Measurements from ENCODE around the gene ARL8B. TPM values are rescaled to one million over a fixed set of nuclear protein-coding genes. Genes with fewer than 3 reads are reported as not detected.

Gene ARL8B
- total and polyA plus RNA-seq, 10 of the 15 experiments (the other 5 are each of a cell fraction or from before 2014, with no cell fraction given) = 22.0 to 80.6 (median 43.7) TPM

DNA sequence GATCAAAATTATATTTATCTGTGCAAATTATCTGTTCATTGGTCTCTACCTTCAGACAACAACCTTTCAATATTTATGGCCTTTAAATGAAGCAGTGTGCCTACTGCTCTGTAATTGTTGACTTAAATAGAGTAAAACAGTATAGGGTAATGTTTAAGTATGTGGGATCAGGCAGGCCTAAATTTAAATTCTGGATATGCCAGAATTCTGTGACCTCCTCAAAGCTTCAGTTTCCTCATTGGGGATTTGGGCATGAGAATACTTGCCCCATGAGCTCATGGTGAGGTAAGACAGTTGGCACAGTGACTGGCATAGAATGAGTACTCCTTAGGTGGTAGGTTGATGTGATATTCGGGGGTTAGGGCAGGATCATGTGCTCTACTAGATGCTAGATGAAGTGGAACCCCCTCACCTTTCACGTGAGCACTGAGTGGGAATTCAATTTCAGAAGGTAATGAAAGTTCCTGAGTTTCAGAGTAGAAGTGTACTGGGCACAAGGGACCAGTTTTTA is 14.9 kb downstream of the ARL8B start:
- BruUV-seq (replicated peaks) = no TSS peak
- TF ChIP-seq EED (IDR thresholded peaks at IDR 0.05; ENCODE audit: low read depth) (0 out of 2 replicates have a peak, but pooled peaks have one; percentile 6), POLR2AphosphoS2 (IDR thresholded peaks at IDR 0.05; ENCODE audit: low read depth, low read length) (no peak), SMARCA5 (IDR thresholded peaks at IDR 0.05) (no peak), NR2C2 (IDR thresholded peaks at IDR 0.05; ENCODE audit: borderline replicate concordance, control insufficient read depth, insufficient read length, low read depth) (no peak), ZNF207 (IDR thresholded peaks at IDR 0.05; ENCODE audit: borderline replicate concordance) (no peak), MEF2B (IDR thresholded peaks at IDR 0.05; ENCODE audit: partially characterized antibody, poor library complexity, severe bottlenecking) (no peak), SUZ12 (IDR thresholded peaks at IDR 0.05; ENCODE audit: unreplicated experiment) (no peak), PAX5 (IDR thresholded peaks at IDR 0.05; ENCODE audit: borderline replicate concordance, low read depth, low read length) (no peak), RFX5 (IDR thresholded peaks at IDR 0.05; ENCODE audit: low read depth, low read length) (no peak), BHLHE40 (IDR thresholded peaks at IDR 0.05; ENCODE audit: borderline replicate concordance in 1 of 2, low read depth in 2 of 2, low read length in 1 of 2) (peak; percentile 44 to 60; a peak in 2 of 4 replicates), IKZF2 (IDR thresholded peaks at IDR 0.05) (peak in 1 of 2 experiments; percentile 41; a peak in 2 of 4 replicates), SMAD1 (IDR thresholded peaks at IDR 0.05; ENCODE audit: low read depth, partially characterized antibody) (no peak), IKZF1 (conservative IDR thresholded peaks at IDR 0.05) (peak; percentile 31; the same call in 1 of the 2 replicates), MXI1 (IDR thresholded peaks at IDR 0.05; ENCODE audit: low read depth, low read length) (peak; percentile 50), ZNF217 (IDR thresholded peaks at IDR 0.05) (peak; percentile 27; the same call in 1 of the 2 replicates), CBFB (IDR thresholded peaks at IDR 0.05; ENCODE audit: low read depth) (no peak)
- TF ChIP-seq, protein P1, sequence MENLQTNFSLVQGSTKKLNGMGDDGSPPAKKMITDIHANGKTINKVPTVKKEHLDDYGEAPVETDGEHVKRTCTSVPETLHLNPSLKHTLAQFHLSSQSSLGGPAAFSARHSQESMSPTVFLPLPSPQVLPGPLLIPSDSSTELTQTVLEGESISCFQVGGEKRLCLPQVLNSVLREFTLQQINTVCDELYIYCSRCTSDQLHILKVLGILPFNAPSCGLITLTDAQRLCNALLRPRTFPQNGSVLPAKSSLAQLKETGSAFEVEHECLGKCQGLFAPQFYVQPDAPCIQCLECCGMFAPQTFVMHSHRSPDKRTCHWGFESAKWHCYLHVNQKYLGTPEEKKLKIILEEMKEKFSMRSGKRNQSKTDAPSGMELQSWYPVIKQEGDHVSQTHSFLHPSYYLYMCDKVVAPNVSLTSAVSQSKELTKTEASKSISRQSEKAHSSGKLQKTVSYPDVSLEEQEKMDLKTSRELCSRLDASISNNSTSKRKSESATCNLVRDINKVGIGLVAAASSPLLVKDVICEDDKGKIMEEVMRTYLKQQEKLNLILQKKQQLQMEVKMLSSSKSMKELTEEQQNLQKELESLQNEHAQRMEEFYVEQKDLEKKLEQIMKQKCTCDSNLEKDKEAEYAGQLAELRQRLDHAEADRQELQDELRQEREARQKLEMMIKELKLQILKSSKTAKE (IDR thresholded peaks at IDR 0.05; ENCODE audit: low read depth, poor library complexity, severe bottlenecking) = peak; percentile 46
- peak overlapping the region; percentile 90 for H3K27ac ChIP-seq (ENCODE audit: control insufficient read depth, insufficient read depth)
- peak overlapping the region; percentile 55; the same call in 1 of the 2 replicates for H3K4me3 ChIP-seq
- H3K79me2 ChIP-seq (ENCODE audit: control insufficient read depth, insufficient read depth, low read length) = peaks cover 90% of the 10 kb centered on the region
- WGBS (ENCODE audit: insufficient coverage, insufficient replicate concordance, low lambda C conversion rate, missing lambda C conversion rate) = 16% methylated on average over 2 of the region's 2 CpGs
- intact Hi-C loops (cut with micrococcal nuclease; ENCODE audit: unreplicated experiment) (loop anchor here (2.0 to 10.0 kb wide), 4 partner anchors 60 to 288 kb away; no protein-coding TSS in a partner anchor), in situ Hi-C loops (cut with MboI) (loop anchor here (10.0 kb wide), 1 partner anchor 288 kb away; no protein-coding TSS in a partner anchor)
- ChIA-PET RAD21 (ENCODE audit: unreplicated experiment) (interaction anchor here (0.6 to 6.1 kb wide), 13 partner anchors 10 to 947 kb away, joined by 3 to 93 read pairs (median 5); no protein-coding TSS in a partner anchor), CTCF (interaction anchor here (0.6 to 7.3 kb wide), 18 partner anchors 13 to 1330 kb away, joined by 3 to 163 read pairs (median 3); partner anchors contain the start of genes ARL8B and EDEM1), SMC1A (ENCODE audit: uncharacterized antibody, unreplicated experiment) (interaction anchor here (0.6 to 10.3 kb wide), 10 partner anchors 13 to 195 kb away, joined by 3 to 284 read pairs (median 6); partner anchors contain the start of genes ARL8B and EDEM1), POLR2A (interaction anchor here (0.7 to 5.4 kb wide), 6 partner anchors 9 to 58 kb away, joined by 3 to 67 read pairs (median 4); no protein-coding TSS in a partner anchor)
- peak overlapping the region; percentile 37 for H2AFZ ChIP-seq (ENCODE audit: control insufficient read depth, low read depth, low read length)
- peaks cover 53% of the 10 kb centered on the region for H3K4me1 ChIP-seq (ENCODE audit: control insufficient read depth, insufficient read depth, low read length)
- no peaks in the 10 kb centered on the region for H3K27me3 ChIP-seq (replicated peaks in 1 of 2; ENCODE audit: control insufficient read depth in 2 of 2, insufficient read depth in 2 of 2, low read length in 1 of 2)
- DNase-seq (ENCODE audit: low read depth, low spot score) (no peak), FAIRE-seq (no peak), ATAC-seq (peak; percentile 40)
- peaks cover 0 to 6% of the 10 kb centered on the region in 2 experiments; a peak in 2 of 4 replicates for H3K36me3 ChIP-seq (ENCODE audit: control insufficient read depth in 2 of 2, insufficient read depth in 2 of 2, low read length in 1 of 2)
- H3K9ac ChIP-seq (ENCODE audit: control insufficient read depth, insufficient read depth, low read length) = peak overlapping the region; percentile 41; the same call in 1 of the 2 replicates
- H4K20me1 ChIP-seq (ENCODE audit: control insufficient read depth, insufficient read depth) = no peaks in the 10 kb centered on the region
- H3K9me3 ChIP-seq (replicated peaks; ENCODE audit: control insufficient read depth, insufficient read depth, low read length) = peaks cover 7% of the 10 kb centered on the region
- H3K4me2 ChIP-seq (ENCODE audit: control insufficient read depth, insufficient read depth) = peak overlapping the region; percentile 90

All from GM12878 (cell line).